Breast epithelium (tissue), 4 donors: Measurements from ENCODE around the gene FAM83C. TPM values are rescaled to one million over a fixed set of nuclear protein-coding genes. Genes with fewer than 3 reads are reported as not detected.

ENCODE experiments used
- DNase-seq, 2 donors: peaks; one replicate each; pipeline ENCODE4 v3.0.0-alpha.2; 2019; ENCODE audit warnings: low spot score in 2 of 2
- H3K27ac ChIP-seq, 2 donors: fragments of 200-600 bp; sonication (generic) in 1 of 2; one replicate each; pipeline ENCODE4 v1.5.1; 2016 to 2019; ENCODE audit warnings: mild to moderate bottlenecking in 1 of 2
- H3K27me3 ChIP-seq, 2 donors: fragments of 200-600 bp; sonication (generic) in 1 of 2; one replicate each; pipeline versions ENCODE4 v1.5.1 to v1.6.0; 2017 to 2019; ENCODE audit warnings: control low read depth in 1 of 2, mild to moderate bottlenecking in 1 of 2
- H3K36me3 ChIP-seq: fragments of 200-600 bp; one replicate; pipeline ENCODE4 v1.5.1; 2019
- H3K4me1 ChIP-seq, 2 donors: fragments of 200-600 bp; sonication (generic); one replicate each; pipeline ENCODE4 v1.5.1; 2016 to 2019; ENCODE audit warnings: control low read depth in 1 of 2
- H3K4me3 ChIP-seq, 3 donors: fragments of 200-600 bp; sonication (generic); 1 replicate in 2 of 3; 2 replicates in 1 of 3; pipeline ENCODE4 v1.5.1; 2016 to 2019; ENCODE audit warnings: mild to moderate bottlenecking in 3 of 3, moderate library complexity in 2 of 3
- H3K9me3 ChIP-seq, 2 donors: fragments of 200-600 bp; sonication (generic) in 1 of 2; one replicate each; pipeline ENCODE4 v1.5.1; 2016 to 2019; ENCODE audit warnings: control low read depth in 1 of 2
- CTCF ChIP-seq, 3 donors: fragments of 450-650 bp; IDR thresholded peaks; one replicate each; pipeline ENCODE4 v1.5.1; 2016 to 2017; ENCODE audit warnings: antibody characterized with exemption in 3 of 3, mild to moderate bottlenecking in 3 of 3, moderate library complexity in 3 of 3
- POLR2A ChIP-seq: fragments of 450-650 bp; IDR thresholded peaks from one replicate; pipeline ENCODE4 v1.6.1; 2016; ENCODE audit warnings: antibody characterized with exemption, mild to moderate bottlenecking, moderate library complexity
- POLR2AphosphoS5 ChIP-seq, 3 donors: sonication (generic); formaldehyde crosslinking; IDR thresholded peaks; one replicate each; pipeline ENCODE4 v1.6.1; 2017; ENCODE audit warnings: antibody characterized with exemption in 3 of 3
- intact Hi-C: fragments of 100-400 bp; cut with DNase I; formaldehyde crosslinking; loops from one replicate; pipeline ENCODE4 v1.15.1; 2023; ENCODE audit warnings: low total_unique reads
- total RNA-seq, 3 donors: library from RNA; depleted of rRNA; stranded (reverse); fragments of >200 nt; gene quantifications; one replicate each; pipeline ENCODE4 v1.1.0, GENCODE V29; 2016

Gene FAM83C
- total RNA-seq, 3 donors from 2014 or later = 0.15 TPM; not detected in 2

GRCh38 chr20:35248641-35249475, 43.4 kb downstream of the FAM83C start:
- TF ChIP-seq CTCF (IDR thresholded peaks at IDR 0.05) (no peak), POLR2AphosphoS5 (IDR thresholded peaks at IDR 0.05) (no peak), POLR2A (no peak)
- DNase-seq = peak in 1 of 2 donors; percentile 54
- no peaks in the 10 kb centered on the region for H3K36me3 ChIP-seq
- peak overlapping the region in 1 of 2 donors; percentile 11 for H3K27ac ChIP-seq
- no peak overlapping the region for H3K4me3 ChIP-seq
- intact Hi-C loops = no loop called here
- no peaks in the 10 kb centered on the region for H3K4me1 ChIP-seq
- H3K27me3 ChIP-seq = no peaks in the 10 kb centered on the region
- no peaks in the 10 kb centered on the region for H3K9me3 ChIP-seq

GRCh38 chr20:35246723-35247122, 45.5 kb downstream of the FAM83C start:
- Histone ChIP-seq H3K27ac (no peak overlapping the region), H3K9me3 (no peaks in the 10 kb centered on the region), H3K4me1 (no peaks in the 10 kb centered on the region), H3K27me3 (no peaks in the 10 kb centered on the region), H3K4me3 (no peak overlapping the region), H3K36me3 (no peaks in the 10 kb centered on the region)
- intact Hi-C loops = no loop called here
- no peak for DNase-seq
- TF ChIP-seq CTCF (IDR thresholded peaks at IDR 0.05) (no peak), POLR2A (no peak), POLR2AphosphoS5 (IDR thresholded peaks at IDR 0.05) (no peak)

- no peaks in the 10 kb centered on the region for H3K27me3 ChIP-seq
- DNase-seq = no peak
- no peaks in the 10 kb centered on the region for H3K9me3 ChIP-seq
- TF ChIP-seq CTCF (IDR thresholded peaks at IDR 0.05) = no peak
- TF ChIP-seq POLR2AphosphoS5 (IDR thresholded peaks at IDR 0.05) = no peak
- no peak for TF ChIP-seq POLR2A
- intact Hi-C loops = no loop called here
- H3K4me1 ChIP-seq = no peaks in the 10 kb centered on the region
- no peak overlapping the region for H3K4me3 ChIP-seq
- no peaks in the 10 kb centered on the region for H3K36me3 ChIP-seq
- H3K27ac ChIP-seq = no peak overlapping the region
Measured at GRCh38 chr20:35243986-35244385, 48.2 kb downstream of the FAM83C start.

- no peak for DNase-seq
- Histone ChIP-seq H3K27ac (no peak overlapping the region), H3K4me1 (no peaks in the 10 kb centered on the region), H3K27me3 (no peaks in the 10 kb centered on the region), H3K36me3 (no peaks in the 10 kb centered on the region), H3K9me3 (no peaks in the 10 kb centered on the region), H3K4me3 (no peak overlapping the region)
- TF ChIP-seq POLR2A (no peak), POLR2AphosphoS5 (IDR thresholded peaks at IDR 0.05) (no peak), CTCF (IDR thresholded peaks at IDR 0.05) (no peak)
- intact Hi-C loops = no loop called here
Measured at GRCh38 chr20:35243317-35243716, 48.9 kb downstream of the FAM83C start.

GRCh38 chr20:35240811-35241293, 51.4 kb downstream of the FAM83C start:
- Histone ChIP-seq H3K9me3 (no peaks in the 10 kb centered on the region), H3K36me3 (no peaks in the 10 kb centered on the region), H3K27me3 (no peaks in the 10 kb centered on the region), H3K4me1 (no peaks in the 10 kb centered on the region), H3K27ac (no peak overlapping the region), H3K4me3 (no peak overlapping the region)
- DNase-seq = no peak
- intact Hi-C loops = no loop called here
- TF ChIP-seq CTCF (IDR thresholded peaks at IDR 0.05) (no peak), POLR2AphosphoS5 (IDR thresholded peaks at IDR 0.05) (no peak), POLR2A (no peak)
